Mucosa of descending colon (tissue), 3 donors: ENCODE measurements around the gene IL17RC. TPM values are rescaled to one million over a fixed set of nuclear protein-coding genes. Genes with fewer than 3 reads are reported as not detected.
"Not testable (repeated sequence)": the region's sequence is repeated elsewhere in the genome, so short reads cannot be mapped to it uniquely, and the experiment has no call there.

Experiments
- ATAC-seq: fragments of 200-7000 bp; cut with Tn5 transposase; one replicate; pipeline ENCODE4 v1.9.1; 2020; ENCODE audit warnings: mild to moderate bottlenecking, moderate library complexity
- DNase-seq, 3 donors: peaks; one replicate each; pipeline ENCODE4 v3.0.0-alpha.2; 2020
- H3K36me3 ChIP-seq: fragments of 200-600 bp; one replicate; pipeline ENCODE4 v1.8.0; 2021; ENCODE audit warnings: low read depth, mild to moderate bottlenecking
- H3K4me1 ChIP-seq: fragments of 200-600 bp; one replicate; pipeline ENCODE4 v1.8.0; 2021; ENCODE audit warnings: low read depth, mild to moderate bottlenecking
- H3K4me3 ChIP-seq: fragments of 200-600 bp; one replicate; pipeline ENCODE4 v1.8.0; 2021; ENCODE audit warnings: mild to moderate bottlenecking
- H3K9me3 ChIP-seq: fragments of 200-600 bp; one replicate; pipeline ENCODE4 v1.8.0; 2021; ENCODE audit warnings: mild to moderate bottlenecking
- intact Hi-C, 2 donors: fragments of 100-400 bp; cut with DNase I in 1 of 2; cut with micrococcal nuclease in 1 of 2; formaldehyde crosslinking; loops; one replicate each; pipeline versions ENCODE4 v1.11.0 to v1.11.1; 2022; cut with DNase I, micrococcal nuclease
- total RNA-seq, 3 donors: library from RNA; stranded (reverse); fragmentation: NEBNext Ultra II Directional in 2 of 3; extraction: Animal tissue kit (Norgen Biotek cat#: 25700) in 2 of 3; gene quantifications; one replicate each; pipeline versions ENCODE4 v1.2.1 to v1.2.4, GENCODE V29; 2021 to 2023
- TF ChIP-seq, protein P1 (sequence below): fragments of 200-600 bp; IDR thresholded peaks from one replicate; pipeline ENCODE4 v1.8.0; 2022; ENCODE audit warnings: antibody characterized with exemption, mild to moderate bottlenecking
- donor health status: DM: no; HTN: no; CAD: no; lungs with moderate emphysema.
- donor health status: DM: no; HTN: no; CAD: no.
- donor health status: DM: no; HTN: yes; CAD: no.

The IL17RC gene
- total RNA-seq, 3 donors from 2014 or later = 36.1 to 45.6 (median 44.0) TPM

- ATAC-seq = peak; percentile 41
Observed at GRCh38 chr3:9898467-9899241, 18.2 kb upstream of the IL17RC start.

GRCh38 chr3:9899289-9899791 lies 17.6 kb upstream of the IL17RC start:
- DNase-seq (no peak), ATAC-seq (no peak)
- H3K4me3 ChIP-seq = no peak overlapping the region
- H3K9me3 ChIP-seq = no peaks in the 10 kb centered on the region
- peaks cover 59% of the 10 kb centered on the region for H3K4me1 ChIP-seq
- TF ChIP-seq, protein P1, sequence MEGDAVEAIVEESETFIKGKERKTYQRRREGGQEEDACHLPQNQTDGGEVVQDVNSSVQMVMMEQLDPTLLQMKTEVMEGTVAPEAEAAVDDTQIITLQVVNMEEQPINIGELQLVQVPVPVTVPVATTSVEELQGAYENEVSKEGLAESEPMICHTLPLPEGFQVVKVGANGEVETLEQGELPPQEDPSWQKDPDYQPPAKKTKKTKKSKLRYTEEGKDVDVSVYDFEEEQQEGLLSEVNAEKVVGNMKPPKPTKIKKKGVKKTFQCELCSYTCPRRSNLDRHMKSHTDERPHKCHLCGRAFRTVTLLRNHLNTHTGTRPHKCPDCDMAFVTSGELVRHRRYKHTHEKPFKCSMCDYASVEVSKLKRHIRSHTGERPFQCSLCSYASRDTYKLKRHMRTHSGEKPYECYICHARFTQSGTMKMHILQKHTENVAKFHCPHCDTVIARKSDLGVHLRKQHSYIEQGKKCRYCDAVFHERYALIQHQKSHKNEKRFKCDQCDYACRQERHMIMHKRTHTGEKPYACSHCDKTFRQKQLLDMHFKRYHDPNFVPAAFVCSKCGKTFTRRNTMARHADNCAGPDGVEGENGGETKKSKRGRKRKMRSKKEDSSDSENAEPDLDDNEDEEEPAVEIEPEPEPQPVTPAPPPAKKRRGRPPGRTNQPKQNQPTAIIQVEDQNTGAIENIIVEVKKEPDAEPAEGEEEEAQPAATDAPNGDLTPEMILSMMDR = no peak
- intact Hi-C loops = no loop called here
- no peaks in the 10 kb centered on the region for H3K36me3 ChIP-seq

More at GRCh38 chr3:9898467-9899241, 18.2 kb upstream of the IL17RC start:
- H3K9me3 ChIP-seq = no peaks in the 10 kb centered on the region
- no peak overlapping the region for H3K4me3 ChIP-seq
- peak in 2 of 3 donors; percentile 61 to 76 for DNase-seq
- H3K4me1 ChIP-seq = peaks cover 59% of the 10 kb centered on the region
- intact Hi-C loops = no loop called here
- TF ChIP-seq, protein P1 = no peak
- H3K36me3 ChIP-seq = no peaks in the 10 kb centered on the region

DNA sequence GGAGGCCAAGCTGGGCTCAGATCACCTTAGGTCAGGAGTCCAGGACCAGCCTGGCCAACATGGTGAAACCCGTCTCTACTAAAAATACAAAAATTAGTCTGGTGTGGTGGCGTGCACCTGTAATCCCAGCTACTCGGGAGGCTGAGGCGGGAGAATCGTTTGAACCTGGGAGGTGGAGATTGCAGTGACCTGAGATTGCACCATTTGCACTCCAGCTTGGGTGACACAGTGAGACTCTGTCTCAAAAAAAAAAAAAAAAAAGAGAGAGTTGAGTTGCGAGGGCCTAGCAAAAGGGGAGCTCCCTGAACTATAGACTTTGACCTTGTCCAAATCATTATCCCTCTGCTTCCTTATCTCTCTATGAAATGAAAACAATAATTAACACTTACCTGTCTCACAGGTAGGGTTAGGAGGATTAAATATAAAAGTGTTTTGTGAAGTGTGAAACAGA lies 15.9 kb upstream of the IL17RC start:
- H3K36me3 ChIP-seq, H3K4me3 ChIP-seq, intact Hi-C loops, H3K9me3 ChIP-seq: not testable (repeated sequence)
- peaks cover 48% of the 10 kb centered on the region for H3K4me1 ChIP-seq
- ATAC-seq = peak; percentile 52
- DNase-seq = peak in 1 of 3 donors; percentile 62

- ATAC-seq = no peak
- TF ChIP-seq, protein P1 = no peak
- Histone ChIP-seq H3K4me3 (no peak overlapping the region), H3K4me1 (peaks cover 46% of the 10 kb centered on the region), H3K36me3 (no peaks in the 10 kb centered on the region), H3K9me3 (no peaks in the 10 kb centered on the region)
- intact Hi-C loops = no loop called here
- peak in 1 of 3 donors; percentile 54 for DNase-seq
Observed at GRCh38 chr3:9901967-9902366, 14.9 kb upstream of the IL17RC start.

GRCh38 chr3:9902372-9903237 lies 14.3 kb upstream of the IL17RC start, which contains the start of gene IL17RE:
Gene IL17RE (plus strand): TSS chr3:9902848. CDS start chr3:9902933, 85 bp downstream.
- H3K36me3 ChIP-seq = no peaks in the 10 kb centered on the region
- ATAC-seq = peak; percentile 61
- TF ChIP-seq, protein P1 = no peak
- peak; percentile 84 to 89 (median 88) for DNase-seq
- peaks cover 40% of the 10 kb centered on the region for H3K4me1 ChIP-seq
- H3K4me3 ChIP-seq = peak within 1 kb of the TSS; percentile 32
- H3K9me3 ChIP-seq = no peaks in the 10 kb centered on the region
- intact Hi-C loops = no loop called here
